Adipose tissue (tissue), 3 donors: ENCODE results near the gene GALM. TPM values are rescaled to one million over a fixed set of nuclear protein-coding genes. Genes with fewer than 3 reads are reported as not detected.
A peak's percentile ranks its signal among the peaks of the same experiment; 100 is the strongest.
"Not testable (repeated sequence)": the region's sequence is repeated elsewhere in the genome, so short reads cannot be mapped to it uniquely, and the experiment has no call there.

ENCODE experiments used
- H3K27ac ChIP-seq: one replicate; pipeline ENCODE4 v1.5.1; 2013; ENCODE audit warnings: low read depth, low read length
- WGBS, 3 donors: extraction: QIAGEN DNeasy Blood & Tissue Kit; methylation state at CpG; one replicate each; pipeline ENCODE4 v1.1.7; 2013; 5-methylcytosine and 5-hydroxymethylcytosine counted together
- polyA plus RNA-seq, 3 donors: library from polyadenylated mRNA; stranded (reverse); fragments of 200-250 nt; gene quantifications; one replicate each; pipeline ENCODE4 v1.2.3, GENCODE V29; 2013
- donor health status: healthy with polysubstance abuse.
- donor health status: Bipolar disorder and iron deficiency.
- donor health status: healthy.

Gene GALM
- polyA plus RNA-seq, 3 donors = 6.7 to 11.0 (median 7.8) TPM

GRCh38 chr2:38747819-38748218, 81.9 kb downstream of the GALM start:
- H3K27ac ChIP-seq = no peak overlapping the region
- WGBS, 3 donors = 45 to 75% (median 74%) methylated on average over 5 of the region's 5 CpGs

- WGBS, 3 donors = 84 to 89% (median 86%) methylated on average over 9 of the region's 9 CpGs
- no peak overlapping the region for H3K27ac ChIP-seq
Observed at GRCh38 chr2:38748391-38748790, 82.5 kb downstream of the GALM start.

DNA sequence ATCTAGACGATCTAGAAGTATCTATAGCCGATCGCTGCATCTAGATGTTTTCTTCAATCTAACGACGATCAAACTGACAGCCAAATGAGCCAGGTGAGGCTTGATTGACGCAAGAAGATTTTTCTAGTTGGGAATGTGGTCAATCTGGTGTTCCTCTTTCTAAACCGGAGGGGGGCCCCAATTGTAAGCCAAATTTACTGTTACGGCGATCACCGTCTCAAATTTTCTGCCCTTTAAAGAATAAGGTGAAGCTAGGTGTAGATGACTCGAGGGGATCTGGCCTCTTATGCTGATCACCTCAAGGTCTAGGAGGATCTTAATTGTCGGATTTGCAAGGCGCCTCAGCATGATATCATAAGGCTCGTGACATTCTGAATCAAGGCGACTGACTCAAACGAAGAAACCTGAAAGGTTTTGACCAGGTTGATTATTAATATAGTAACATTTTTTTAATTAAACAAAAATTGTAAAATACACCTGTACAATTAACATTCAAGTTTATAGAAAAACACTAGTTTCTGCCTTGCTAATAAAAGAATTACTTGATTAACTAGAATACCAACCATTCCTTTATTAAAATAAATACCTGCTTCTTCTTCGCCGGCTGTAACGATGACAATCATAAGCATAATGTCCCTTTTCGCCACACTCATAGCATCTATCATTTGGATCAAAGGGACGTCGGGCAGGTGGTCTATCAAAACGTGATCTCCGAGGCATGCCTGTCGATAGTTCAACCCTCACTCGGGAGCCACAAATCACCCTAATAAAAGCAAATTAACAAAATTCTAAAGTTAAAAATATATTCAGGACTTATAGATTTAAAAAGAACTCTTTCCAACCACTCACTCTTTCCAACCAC, 83.3 kb downstream of the GALM start:
- no peak overlapping the region for H3K27ac ChIP-seq
- WGBS, 3 donors = 52 to 60% (median 59%) methylated on average over 26 of the region's 26 CpGs

DNA sequence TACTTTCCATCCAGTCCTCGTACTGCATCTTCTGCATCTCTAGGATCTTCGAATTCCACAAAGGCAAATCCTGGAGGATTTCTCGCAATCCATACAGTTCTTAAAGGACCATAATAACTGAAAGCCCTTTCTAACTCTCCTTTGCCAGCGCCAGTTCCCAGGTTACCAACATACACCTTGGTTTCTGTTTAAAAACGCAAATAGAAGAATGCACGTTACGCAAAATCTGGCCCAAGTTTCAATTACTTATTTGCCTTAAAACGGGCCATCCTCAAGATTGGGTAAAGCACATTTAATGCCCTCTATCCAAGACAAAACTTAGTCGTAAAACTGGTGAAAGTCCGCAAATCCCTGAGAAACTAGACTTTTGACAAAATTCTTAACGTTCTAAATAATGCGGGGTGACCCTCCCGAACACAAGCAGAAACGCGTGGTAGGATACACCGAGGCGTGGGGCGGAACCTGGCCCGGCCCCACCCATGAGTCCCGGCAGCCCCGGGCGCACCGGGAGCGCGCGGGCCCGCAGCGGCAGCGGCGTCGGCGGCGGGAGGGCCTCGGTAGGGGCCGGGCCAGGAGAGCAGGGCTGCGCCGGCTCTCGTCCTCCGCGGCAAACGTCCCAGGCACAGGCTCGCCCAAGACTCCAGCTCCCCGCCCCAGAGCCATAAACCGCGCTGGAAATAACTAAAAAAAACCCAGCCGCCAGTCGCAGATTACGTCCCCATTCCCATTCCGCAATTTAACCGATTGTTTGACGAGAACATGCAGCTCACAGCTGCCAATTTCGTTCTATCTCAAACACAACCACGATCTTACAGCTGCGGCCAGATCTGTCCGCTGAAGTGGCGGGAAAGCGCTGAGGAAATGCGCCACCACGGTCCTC, 84.3 kb downstream of the GALM start:
- 0 to 1% (median 0%) methylated on average over 50 to 59 of the region's 59 CpGs for WGBS, 3 donors
- peak overlapping the region; percentile 88 for H3K27ac ChIP-seq

- peak within 1 kb of the TSS; percentile 88 for H3K27ac ChIP-seq
- WGBS, 3 donors = 0 to 1% (median 0%) methylated on average over 67 to 68 of the region's 68 CpGs
Observed at GRCh38 chr2:38750891-38751595, 85.1 kb downstream of the GALM start, which contains the start of gene SRSF7. SRSF7 (minus strand) TSS chr2:38751361; CDS start chr2:38751256, 105 bp downstream.

GRCh38 chr2:38751596-38752410, 85.9 kb downstream of the GALM start:
- H3K27ac ChIP-seq = peak overlapping the region; percentile 41
- WGBS, 3 donors = 28 to 29% (median 29%) methylated on average over 18 of the region's 18 CpGs

DNA sequence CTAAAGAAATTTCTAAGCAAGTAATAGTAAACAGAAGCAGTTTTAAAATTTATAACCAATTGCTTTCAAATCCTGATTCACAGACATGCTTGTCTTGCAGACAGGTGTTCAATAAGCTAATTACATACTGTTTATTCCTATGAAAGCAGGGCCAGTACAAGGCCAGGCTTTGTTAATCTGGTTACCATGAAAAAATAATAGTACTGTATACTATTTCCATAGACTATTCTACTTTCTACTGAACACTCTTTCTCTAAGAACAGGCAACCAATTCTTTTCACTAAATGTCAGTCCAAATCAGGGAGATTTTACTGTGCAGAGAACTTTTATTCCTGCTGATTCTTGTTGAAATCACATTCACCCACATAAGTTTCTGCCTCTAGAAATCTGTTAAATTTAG, 88.1 kb downstream of the GALM start:
- H3K27ac ChIP-seq = no peak overlapping the region

- 19 to 48% (median 29%) methylated on average over 3 of the region's 3 CpGs for WGBS, 3 donors
- H3K27ac ChIP-seq = no peak overlapping the region
Observed at GRCh38 chr2:38754506-38754905, 88.6 kb downstream of the GALM start.

- H3K27ac ChIP-seq = not testable (repeated sequence)
- WGBS, 3 donors = 94 to 96% (median 95%) methylated on average over 5 to 24 of the region's 31 CpGs
Observed at GRCh38 chr2:38755891-38756290, 90.0 kb downstream of the GALM start.

- 61 to 81% (median 70%) methylated on average over 2 of the region's 2 CpGs for WGBS, 3 donors
- H3K27ac ChIP-seq = no peak overlapping the region
Observed at GRCh38 chr2:38763228-38763627, 97.3 kb downstream of the GALM start.

DNA sequence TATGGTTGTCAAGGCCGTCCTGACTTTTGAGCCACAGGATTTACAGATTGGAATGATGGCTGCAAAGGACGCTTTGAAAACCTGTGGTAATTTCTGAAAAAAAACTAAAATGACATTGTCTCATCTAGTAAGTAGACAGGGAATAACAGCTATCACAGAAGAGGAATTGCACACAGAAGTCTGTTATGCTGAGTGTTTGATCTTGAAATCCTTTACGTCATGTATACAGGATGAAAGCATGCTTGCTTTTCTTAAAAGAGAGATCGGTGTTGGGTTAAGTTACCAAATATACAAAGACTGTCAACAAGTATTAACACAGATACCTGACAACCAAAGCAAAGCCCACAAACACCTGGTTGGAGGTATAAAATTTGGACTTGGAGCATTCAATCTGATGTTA, 97.8 kb downstream of the GALM start:
- WGBS, 3 donors = 93 to 97% (median 94%) methylated on average over 4 of the region's 4 CpGs
- no peak overlapping the region for H3K27ac ChIP-seq

DNA sequence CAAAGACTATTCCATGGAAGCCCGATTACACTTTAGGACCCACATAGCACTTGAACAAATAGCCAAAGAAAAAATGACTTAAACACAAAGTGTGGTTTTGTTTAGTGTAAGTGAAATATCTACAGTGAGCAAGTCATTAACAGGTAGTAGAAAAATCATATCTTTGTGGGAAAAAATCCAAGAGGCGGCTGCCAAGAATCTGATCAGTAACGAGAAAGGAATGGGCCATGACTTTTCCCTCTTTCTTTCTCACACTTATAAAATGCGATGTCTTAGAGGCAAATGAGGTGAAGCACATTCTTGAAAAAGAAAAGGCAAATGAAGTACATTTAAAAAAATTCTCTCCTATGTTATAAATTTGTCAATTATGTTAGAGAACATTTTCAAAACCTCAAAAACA, 99.2 kb downstream of the GALM start:
- 27 to 83% (median 78%) methylated on average over 4 of the region's 4 CpGs for WGBS, 3 donors
- no peak overlapping the region for H3K27ac ChIP-seq

- H3K27ac ChIP-seq = no peak overlapping the region
- 79 to 86% (median 83%) methylated on average over 5 of the region's 5 CpGs for WGBS, 3 donors
Observed at GRCh38 chr2:38765551-38765950, 99.6 kb downstream of the GALM start.

DNA sequence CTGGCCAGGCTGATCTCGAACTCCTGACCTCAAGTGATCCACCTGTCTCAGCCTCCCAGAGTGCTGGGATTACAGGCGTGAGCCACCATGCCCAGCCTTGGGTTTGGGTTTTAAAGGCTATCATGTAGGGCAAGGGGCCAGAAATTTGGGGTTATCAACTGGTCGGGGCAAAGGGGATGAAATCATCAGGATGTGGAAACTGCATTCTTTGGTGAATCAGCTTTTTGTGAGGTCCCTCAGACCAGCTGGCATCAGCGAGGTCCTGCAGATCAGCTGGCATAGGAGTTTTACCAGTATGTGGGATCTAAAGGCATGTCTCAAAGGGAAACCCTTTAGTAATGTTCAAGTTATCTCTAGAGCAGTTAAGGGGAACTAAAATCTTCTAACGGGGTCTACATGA, 105.7 kb downstream of the GALM start:
- 65 to 77% (median 68%) methylated on average over 5 of the region's 5 CpGs for WGBS, 3 donors
- no peak overlapping the region for H3K27ac ChIP-seq

GRCh38 chr2:38775097-38775920, 109.4 kb downstream of the GALM start:
- H3K27ac ChIP-seq = no peak overlapping the region
- WGBS, 3 donors = 86 to 90% (median 86%) methylated on average over 17 of the region's 17 CpGs

DNA sequence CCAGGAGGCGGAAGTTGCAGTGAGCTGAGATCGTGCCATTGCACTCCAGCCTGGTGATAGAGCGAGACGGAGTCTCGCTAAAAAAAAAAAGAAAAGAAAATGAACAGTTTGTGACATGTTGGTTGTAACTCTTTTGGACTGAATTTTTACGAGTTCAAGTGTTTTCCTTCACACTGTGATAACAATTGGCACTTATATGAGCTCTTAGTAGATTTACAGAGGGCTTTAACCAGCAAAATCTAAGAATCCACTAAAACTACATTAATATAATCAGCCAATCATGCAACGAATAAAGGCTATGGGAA, 110.0 kb downstream of the GALM start:
- H3K27ac ChIP-seq = no peak overlapping the region
- WGBS, 3 donors = 72 to 88% (median 77%) methylated on average over 7 of the region's 7 CpGs

GRCh38 chr2:38776531-38776930, 110.6 kb downstream of the GALM start:
- 81 to 91% (median 82%) methylated on average over 13 of the region's 13 CpGs for WGBS, 3 donors
- H3K27ac ChIP-seq = no peak overlapping the region
